HepG2 (cell line): ENCODE measurements around the gene LIFR. TPM values are rescaled to one million over a fixed set of nuclear protein-coding genes. Genes with fewer than 3 reads are reported as not detected.

ENCODE experiments used
- AKAP8 ChIP-seq: sonication (generic); formaldehyde crosslinking; IDR thresholded peaks from 2 replicates; pipeline ENCODE4 v1.5.1; 2020; ENCODE audit warnings: mild to moderate bottlenecking, missing genetic modification reagents
- DR1 ChIP-seq: sonication (generic); formaldehyde crosslinking; IDR thresholded peaks from 2 replicates; pipeline ENCODE4 v1.8.0; 2021; ENCODE audit warnings: mild to moderate bottlenecking, missing genetic modification reagents, inconsistent platforms
- ELF4 ChIP-seq: sonication (generic); formaldehyde crosslinking; IDR thresholded peaks from 2 replicates; pipeline ENCODE4 v1.5.0; 2020; ENCODE audit warnings: missing genetic modification reagents, mild to moderate bottlenecking, moderate library complexity, borderline replicate concordance
- KAT7 ChIP-seq: IDR thresholded peaks from 2 replicates; pipeline ENCODE4 v1.6.1; 2018; ENCODE audit warnings: borderline replicate concordance, missing compliant biosample characterization
- LCORL ChIP-seq, 2 experiments: fragments of 450-650 bp in 1 of 2; sonication (generic) in 1 of 2; formaldehyde crosslinking in 1 of 2; IDR thresholded peaks; 2 replicates each; pipeline versions ENCODE4 v1.5.0 to v1.6.1; 2017 to 2020; ENCODE audit warnings: antibody characterized with exemption in 1 of 2, missing genetic modification reagents in 1 of 2
- MAFG ChIP-seq: sonication (generic); formaldehyde crosslinking; IDR thresholded peaks from 2 replicates; pipeline ENCODE4 v1.5.1; 2020; ENCODE audit warnings: mild to moderate bottlenecking, missing genetic modification reagents
- NCOA1 ChIP-seq: sonication (generic); formaldehyde crosslinking; IDR thresholded peaks from 2 replicates; pipeline ENCODE4 v1.9.0; 2021; ENCODE audit warnings: missing genetic modification reagents
- RAD21 ChIP-seq: fragments of 450-650 bp; formaldehyde crosslinking; IDR thresholded peaks from 2 replicates; pipeline ENCODE4 v1.5.0; 2020; ENCODE audit warnings: mild to moderate bottlenecking
- RFXAP ChIP-seq: sonication (generic); formaldehyde crosslinking; IDR thresholded peaks from 2 replicates; pipeline ENCODE4 v1.4.0; 2020; ENCODE audit warnings: missing genetic modification reagents, borderline replicate concordance
- SIN3A ChIP-seq: IDR thresholded peaks from 2 replicates; pipeline ENCODE4 v1.6.1; 2011; ENCODE audit warnings: low read depth, mild to moderate bottlenecking, control low read depth, low read length, borderline replicate concordance
- SMAD1 ChIP-seq: sonication (generic); formaldehyde crosslinking; IDR thresholded peaks from 2 replicates; pipeline ENCODE4 v1.4.0; 2020; ENCODE audit warnings: missing genetic modification reagents, low read depth, mild to moderate bottlenecking, borderline replicate concordance
- ZBTB21 ChIP-seq: sonication (generic); formaldehyde crosslinking; IDR thresholded peaks from 2 replicates; pipeline ENCODE4 v1.4.0; 2020; ENCODE audit warnings: missing genetic modification reagents
- ZNF414 ChIP-seq: sonication (generic); formaldehyde crosslinking; IDR thresholded peaks from 2 replicates; pipeline ENCODE4 v1.5.0; 2020; ENCODE audit warnings: missing genetic modification reagents
- ZNF512B ChIP-seq: sonication (generic); formaldehyde crosslinking; IDR thresholded peaks from 2 replicates; pipeline ENCODE4 v1.5.1; 2020; ENCODE audit warnings: missing genetic modification reagents, mild to moderate bottlenecking, borderline replicate concordance
- ZNF557 ChIP-seq: sonication (generic); formaldehyde crosslinking; IDR thresholded peaks from 2 replicates; pipeline ENCODE4 v1.4.0; 2020; ENCODE audit warnings: missing genetic modification reagents
- ZNF562 ChIP-seq: sonication (generic); formaldehyde crosslinking; IDR thresholded peaks from 2 replicates; pipeline ENCODE4 v1.8.0; 2022; ENCODE audit warnings: missing genetic modification reagents, borderline replicate concordance
- polyA plus RNA-seq, 8 experiments: library from polyadenylated mRNA; depleted of rRNA in 3 of 8; stranded (reverse) in 7 of 8; unstranded in 1 of 8; fragments of >200 nt; fragmentation: Illumina TruSeq in 4 of 8; extraction: Trizol in 4 of 8; gene quantifications; 2 replicates each; pipeline versions ENCODE4 v1.2.1 to v1.2.3, GENCODE V29; 2011 to 2016; ENCODE audit warnings: low read depth in 4 of 8, missing spikeins in 1 of 8, mixed read lengths in 1 of 8; ENCODE audit not compliant: insufficient read depth in 1 of 8
- total RNA-seq, 5 experiments: library from RNA; depleted of rRNA; stranded (reverse); fragments of >200 nt; fragmentation: Illumina TruSeq; extraction: Trizol; gene quantifications; 2 replicates each; pipeline ENCODE4 v1.2.3, GENCODE V29; 2016; ENCODE audit warnings: low read depth in 1 of 5
- TF ChIP-seq, protein P1 (sequence below): sonication (generic); formaldehyde crosslinking; IDR thresholded peaks from 2 replicates; pipeline ENCODE4 v1.4.0; 2020; ENCODE audit warnings: missing genetic modification reagents
- TF ChIP-seq, protein P2 (sequence below): IDR thresholded peaks from 2 replicates; pipeline ENCODE4 v1.6.1; 2016; ENCODE audit warnings: mild to moderate bottlenecking, missing biosample characterization, missing genetic modification reagents
- TF ChIP-seq, protein P3 (sequence below): IDR thresholded peaks from 2 replicates; pipeline ENCODE4 v1.6.1; 2012; ENCODE audit warnings: low read depth, low read length, improper control_type of control experiment
- TF ChIP-seq, protein P4 (sequence below): IDR thresholded peaks from 2 replicates; pipeline ENCODE4 v1.6.1; 2012; ENCODE audit warnings: inconsistent platforms

The LIFR gene
- total and polyA plus RNA-seq, 2 of the 13 experiments (the other 11 are each of a cell fraction or from before 2014, with no cell fraction given) = 6.3 to 25.2 TPM

- TF ChIP-seq ZNF512B (CRISPR knock-in tag) (no peak), ZNF557 (no peak), MAFG (CRISPR knock-in tag) (no peak), ZBTB21 (CRISPR knock-in tag) (no peak), SMAD1 (CRISPR knock-in tag) (no peak), RFXAP (CRISPR knock-in tag) (0 out of 2 replicates have a peak, but pooled peaks have one; percentile 2), RAD21 (CRISPR knock-in tag) (no peak), AKAP8 (CRISPR knock-in tag) (no peak), ZNF414 (CRISPR knock-in tag) (no peak), ELF4 (CRISPR knock-in tag) (no peak), LCORL (IDR thresholded peaks at IDR 0.05) (no peak), LCORL (CRISPR knock-in tag; IDR thresholded peaks at IDR 0.05) (no peak), NCOA1 (CRISPR knock-in tag) (no peak), KAT7 (no peak), DR1 (no peak), ZNF562 (no peak), SIN3A (no peak)
- TF ChIP-seq, protein P1, sequence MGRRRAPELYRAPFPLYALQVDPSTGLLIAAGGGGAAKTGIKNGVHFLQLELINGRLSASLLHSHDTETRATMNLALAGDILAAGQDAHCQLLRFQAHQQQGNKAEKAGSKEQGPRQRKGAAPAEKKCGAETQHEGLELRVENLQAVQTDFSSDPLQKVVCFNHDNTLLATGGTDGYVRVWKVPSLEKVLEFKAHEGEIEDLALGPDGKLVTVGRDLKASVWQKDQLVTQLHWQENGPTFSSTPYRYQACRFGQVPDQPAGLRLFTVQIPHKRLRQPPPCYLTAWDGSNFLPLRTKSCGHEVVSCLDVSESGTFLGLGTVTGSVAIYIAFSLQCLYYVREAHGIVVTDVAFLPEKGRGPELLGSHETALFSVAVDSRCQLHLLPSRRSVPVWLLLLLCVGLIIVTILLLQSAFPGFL = no peak
- TF ChIP-seq, protein P2, sequence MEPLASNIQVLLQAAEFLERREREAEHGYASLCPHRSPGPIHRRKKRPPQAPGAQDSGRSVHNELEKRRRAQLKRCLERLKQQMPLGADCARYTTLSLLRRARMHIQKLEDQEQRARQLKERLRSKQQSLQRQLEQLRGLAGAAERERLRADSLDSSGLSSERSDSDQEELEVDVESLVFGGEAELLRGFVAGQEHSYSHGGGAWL = 0 out of 2 replicates have a peak, but pooled peaks have one; percentile 45
- TF ChIP-seq, protein P3, sequence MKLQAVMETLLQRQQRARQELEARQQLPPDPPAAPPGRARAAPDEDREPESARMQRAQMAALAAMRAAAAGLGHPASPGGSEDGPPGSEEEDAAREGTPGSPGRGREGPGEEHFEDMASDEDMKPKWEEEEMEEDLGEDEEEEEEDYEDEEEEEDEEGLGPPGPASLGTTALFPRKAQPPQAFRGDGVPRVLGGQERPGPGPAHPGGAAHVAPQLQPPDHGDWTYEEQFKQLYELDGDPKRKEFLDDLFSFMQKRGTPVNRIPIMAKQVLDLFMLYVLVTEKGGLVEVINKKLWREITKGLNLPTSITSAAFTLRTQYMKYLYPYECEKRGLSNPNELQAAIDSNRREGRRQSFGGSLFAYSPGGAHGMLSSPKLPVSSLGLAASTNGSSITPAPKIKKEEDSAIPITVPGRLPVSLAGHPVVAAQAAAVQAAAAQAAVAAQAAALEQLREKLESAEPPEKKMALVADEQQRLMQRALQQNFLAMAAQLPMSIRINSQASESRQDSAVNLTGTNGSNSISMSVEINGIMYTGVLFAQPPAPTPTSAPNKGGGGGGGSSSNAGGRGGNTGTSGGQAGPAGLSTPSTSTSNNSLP = no peak
- TF ChIP-seq, protein P4, sequence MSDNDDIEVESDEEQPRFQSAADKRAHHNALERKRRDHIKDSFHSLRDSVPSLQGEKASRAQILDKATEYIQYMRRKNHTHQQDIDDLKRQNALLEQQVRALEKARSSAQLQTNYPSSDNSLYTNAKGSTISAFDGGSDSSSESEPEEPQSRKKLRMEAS = 0 out of 2 replicates have a peak, but pooled peaks have one; percentile 1
Observed at GRCh38 chr5:38556088-38556598, 303 bp downstream of the LIFR start (continued).
